ENCODE results near the gene NEURL2.
"Not testable (repeated sequence)": the region's sequence is repeated elsewhere in the genome, so short reads cannot be mapped to it uniquely, and the experiment has no call there.

The NEURL2 gene
- total RNA-seq: 0.53 to 3.2 (median 1.7) reads per million in 3 experiments

GRCh38 chr20:45890985-45891983, at the start of gene NEURL2, which contains the start of gene CTSA:
NEURL2 (minus strand) TSS chr20:45891208; CDS start chr20:45890991, 217 bp downstream.
CTSA (plus strand) TSS chr20:45891335; CDS start chr20:45891569, 234 bp downstream.
- peak; percentile 81 for DNase-seq

- no peak for DNase-seq
Observed at GRCh38 chr20:45940469-45940868, 49.5 kb upstream of the NEURL2 start.

GRCh38 chr20:45940053-45940452, 49.0 kb upstream of the NEURL2 start:
- no peak for DNase-seq

GRCh38 chr20:45938727-45939438, 47.9 kb upstream of the NEURL2 start:
- DNase-seq: no peak

- no peak for DNase-seq
Observed at GRCh38 chr20:45937765-45938164, 46.8 kb upstream of the NEURL2 start.

- DNase-seq: no peak
Observed at GRCh38 chr20:45935416-45936046, 44.5 kb upstream of the NEURL2 start.

GRCh38 chr20:45934586-45935415, 43.8 kb upstream of the NEURL2 start, which contains the start of gene PCIF1:
PCIF1 (plus strand) TSS chr20:45934683; CDS start chr20:45939000, 4,317 bp downstream.
- peak; percentile 98 for DNase-seq

GRCh38 chr20:45934046-45934585, 43.1 kb upstream of the NEURL2 start:
- no peak for DNase-seq

- peak; percentile 50 for DNase-seq
Observed at GRCh38 chr20:45933266-45934045, 42.4 kb upstream of the NEURL2 start.

- not testable (repeated sequence) for DNase-seq
Observed at GRCh38 chr20:45931680-45932079, 40.7 kb upstream of the NEURL2 start.

- DNase-seq: no peak
Observed at GRCh38 chr20:45927071-45927878, 36.3 kb upstream of the NEURL2 start.

- no peak for DNase-seq
Observed at GRCh38 chr20:45926731-45927070, 35.7 kb upstream of the NEURL2 start.

- no peak for DNase-seq
Observed at GRCh38 chr20:45925821-45926506, 35.0 kb upstream of the NEURL2 start.

- DNase-seq: no peak
Observed at GRCh38 chr20:45924391-45925261, 33.6 kb upstream of the NEURL2 start.

GRCh38 chr20:45921337-45922189, 30.6 kb upstream of the NEURL2 start:
- no peak for DNase-seq

- DNase-seq: no peak
Observed at GRCh38 chr20:45920462-45921336, 29.7 kb upstream of the NEURL2 start.
